HUES6 (cell line): ENCODE data around the gene STAMBPL1.

Experiments
- H3K27ac ChIP-seq: 2 replicates; pipeline ENCODE4 v1.7.0; 2013; ENCODE audit warnings: low read depth, mild to moderate bottlenecking, low read length, inconsistent platforms
- H3K27me3 ChIP-seq: 2 replicates; pipeline ENCODE4 v1.6.1; 2013; ENCODE audit warnings: low read length; ENCODE audit not compliant: control insufficient read depth, insufficient read depth
- H3K36me3 ChIP-seq: 2 replicates; pipeline ENCODE4 v1.6.1; 2013; ENCODE audit warnings: low read length; ENCODE audit not compliant: control insufficient read depth, insufficient read depth
- H3K4me1 ChIP-seq: 2 replicates; pipeline ENCODE4 v1.6.1; 2013; ENCODE audit warnings: low read length; ENCODE audit not compliant: control insufficient read depth, insufficient read depth
- H3K4me3 ChIP-seq: 2 replicates; pipeline ENCODE4 v1.5.1; 2013; ENCODE audit warnings: low read depth, low read length
- H3K9ac ChIP-seq: one replicate; pipeline ENCODE4 v1.6.1; 2013; ENCODE audit warnings: mild to moderate bottlenecking, low read length
- H3K9me3 ChIP-seq: 2 replicates; pipeline ENCODE4 v1.6.1; 2013; ENCODE audit warnings: low read depth, low read length; ENCODE audit not compliant: control insufficient read depth, insufficient read depth

STAMBPL1 gene

GRCh38 chr10:88949912-88950837 is 70.1 kb downstream of the STAMBPL1 start:
- Histone ChIP-seq H3K27ac (no peak overlapping the region), H3K9ac (no peak overlapping the region), H3K4me1 (peaks cover 6% of the 10 kb centered on the region; the same call in 1 of the 2 replicates), H3K36me3 (no peaks in the 10 kb centered on the region), H3K4me3 (no peak overlapping the region), H3K9me3 (no peaks in the 10 kb centered on the region), H3K27me3 (no peaks in the 10 kb centered on the region)

DNA sequence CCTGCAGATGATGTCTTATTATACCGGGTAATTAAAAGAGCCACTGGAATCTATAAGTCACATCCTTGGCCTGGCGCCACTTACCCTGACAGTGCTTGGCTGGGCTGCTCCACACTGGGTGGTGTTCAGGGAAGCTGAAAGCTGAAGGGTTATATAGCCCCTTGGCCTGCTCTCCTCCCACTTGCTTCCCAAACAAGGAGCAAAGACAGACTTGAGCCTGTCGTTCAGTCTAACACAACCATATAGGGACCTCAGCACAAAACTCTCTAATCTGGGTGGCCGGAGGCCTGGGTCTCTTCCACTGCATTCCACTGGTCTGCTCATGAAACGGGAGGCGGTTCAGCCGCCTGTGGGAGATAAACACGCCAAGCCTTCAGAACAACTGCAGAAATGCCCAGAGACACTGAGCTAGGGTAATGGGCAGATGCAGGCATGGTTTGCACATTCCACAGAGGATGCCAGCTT is 72.6 kb downstream of the STAMBPL1 start, which contains the start of gene ACTA2:
TSS of gene ACTA2 (minus strand) at position 127 of the 465 bp plus-strand sequence. CDS start 3,843 bp downstream, outside the sequence.
- Histone ChIP-seq H3K9ac (no peak within 1 kb of the TSS), H3K9me3 (no peaks in the 10 kb centered on the region), H3K36me3 (no peaks in the 10 kb centered on the region), H3K4me3 (no peak within 1 kb of the TSS), H3K27me3 (no peaks in the 10 kb centered on the region), H3K27ac (no peak within 1 kb of the TSS), H3K4me1 (peaks cover 6% of the 10 kb centered on the region; the same call in 1 of the 2 replicates)

- Histone ChIP-seq H3K36me3 (no peaks in the 10 kb centered on the region), H3K4me1 (peaks cover 6% of the 10 kb centered on the region; the same call in 1 of the 2 replicates), H3K27ac (no peak overlapping the region), H3K9me3 (no peaks in the 10 kb centered on the region), H3K27me3 (no peaks in the 10 kb centered on the region), H3K4me3 (no peak overlapping the region), H3K9ac (no peak overlapping the region)
Measured at GRCh38 chr10:88953662-88954061, 73.6 kb downstream of the STAMBPL1 start.

DNA sequence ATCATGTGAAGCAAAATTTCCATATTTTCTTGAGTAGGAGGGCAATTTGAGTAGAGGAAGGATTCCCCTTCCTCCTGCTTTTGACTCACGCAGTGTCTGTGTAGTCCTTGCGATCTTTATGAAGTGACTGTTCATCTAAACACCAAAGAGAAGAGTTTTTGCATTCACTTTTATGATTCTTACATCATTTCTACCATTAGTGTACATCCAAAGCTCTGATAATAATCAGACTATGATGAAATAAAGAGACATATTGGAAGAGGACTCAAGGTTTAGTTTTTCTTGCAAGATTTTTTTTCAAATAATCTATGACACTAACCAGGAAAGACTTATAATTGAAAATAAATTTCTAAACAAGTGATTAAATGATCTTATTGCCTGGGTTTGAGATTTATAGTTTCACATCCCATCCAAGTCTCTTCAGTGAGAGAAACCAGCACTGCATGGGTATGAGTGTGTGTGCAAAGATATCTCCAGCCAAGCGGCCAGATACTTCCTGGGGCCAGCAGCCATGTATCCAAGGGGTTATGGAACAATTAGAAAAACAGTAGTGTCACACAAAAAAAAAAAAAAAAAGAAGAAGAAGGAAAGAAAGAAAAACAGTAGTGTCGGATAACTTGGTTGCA is 74.5 kb downstream of the STAMBPL1 start:
- Histone ChIP-seq H3K4me1 (peaks cover 6% of the 10 kb centered on the region; the same call in 1 of the 2 replicates), H3K9me3 (no peaks in the 10 kb centered on the region), H3K27me3 (no peaks in the 10 kb centered on the region), H3K27ac (no peak overlapping the region), H3K36me3 (no peaks in the 10 kb centered on the region), H3K4me3 (no peak overlapping the region), H3K9ac (no peak overlapping the region)

- Histone ChIP-seq H3K9me3 (no peaks in the 10 kb centered on the region), H3K36me3 (no peaks in the 10 kb centered on the region), H3K4me3 (no peak overlapping the region), H3K9ac (no peak overlapping the region), H3K27me3 (no peaks in the 10 kb centered on the region), H3K4me1 (no peaks in the 10 kb centered on the region), H3K27ac (no peak overlapping the region)
Measured at GRCh38 chr10:88957381-88957780, 77.3 kb downstream of the STAMBPL1 start.

GRCh38 chr10:88958721-88959120 is 78.7 kb downstream of the STAMBPL1 start:
- Histone ChIP-seq H3K27me3 (no peaks in the 10 kb centered on the region), H3K9me3 (no peaks in the 10 kb centered on the region), H3K36me3 (no peaks in the 10 kb centered on the region), H3K4me1 (no peaks in the 10 kb centered on the region), H3K27ac (no peak overlapping the region), H3K4me3 (no peak overlapping the region), H3K9ac (no peak overlapping the region)

DNA sequence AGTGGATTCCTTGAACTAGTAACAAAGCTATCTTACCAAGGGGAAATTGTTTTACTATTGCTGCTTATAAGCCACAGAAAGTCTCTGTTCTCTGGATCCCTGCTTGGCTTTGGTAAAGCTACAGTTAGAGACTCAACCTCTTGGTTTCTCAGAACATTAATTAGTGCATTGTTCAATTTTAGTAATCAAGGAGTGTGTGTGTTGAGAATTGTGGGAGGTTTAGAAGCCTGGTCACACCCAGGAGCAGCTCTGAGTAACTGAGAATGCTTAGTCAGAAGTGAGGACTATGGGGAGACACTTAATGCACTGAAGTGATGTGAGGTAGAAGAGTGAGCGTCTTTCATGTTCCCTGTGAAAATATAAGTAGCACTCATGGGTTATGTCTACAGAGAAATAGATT is 80.8 kb downstream of the STAMBPL1 start:
- H3K36me3 ChIP-seq, result no peaks in the 10 kb centered on the region
- H3K4me3 ChIP-seq, result no peak overlapping the region
- H3K27ac ChIP-seq, result no peak overlapping the region
- H3K27me3 ChIP-seq, result no peaks in the 10 kb centered on the region
- no peak overlapping the region for H3K9ac ChIP-seq
- no peaks in the 10 kb centered on the region for H3K9me3 ChIP-seq
- H3K4me1 ChIP-seq, result no peaks in the 10 kb centered on the region

DNA sequence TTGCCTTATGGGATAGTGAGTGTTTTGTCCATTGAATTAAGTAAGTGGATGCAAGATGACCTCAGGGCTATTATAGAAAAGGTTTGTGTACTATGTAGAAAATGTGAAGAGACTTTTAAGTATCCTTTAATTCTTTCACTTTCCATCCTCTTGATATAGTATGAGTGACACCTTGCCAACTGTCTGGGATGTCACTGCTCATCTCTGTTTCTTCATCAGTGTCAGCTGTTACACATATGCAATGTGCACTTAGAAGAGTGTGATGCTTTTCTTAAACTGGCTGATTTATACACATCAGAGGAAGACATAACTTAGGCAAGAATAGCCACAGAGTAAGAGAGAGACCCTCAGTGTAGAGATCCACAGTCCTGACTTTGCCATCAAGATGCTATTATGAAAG is 81.2 kb downstream of the STAMBPL1 start:
- Histone ChIP-seq H3K9me3 (no peaks in the 10 kb centered on the region), H3K36me3 (no peaks in the 10 kb centered on the region), H3K27me3 (no peaks in the 10 kb centered on the region), H3K9ac (no peak overlapping the region), H3K4me1 (no peaks in the 10 kb centered on the region), H3K27ac (no peak overlapping the region), H3K4me3 (no peak overlapping the region)

GRCh38 chr10:88962336-88962735 is 82.3 kb downstream of the STAMBPL1 start:
- H3K4me1 ChIP-seq, result no peaks in the 10 kb centered on the region; the same call in 1 of the 2 replicates
- H3K27ac ChIP-seq, result no peak overlapping the region
- no peaks in the 10 kb centered on the region for H3K27me3 ChIP-seq
- H3K4me3 ChIP-seq, result no peak overlapping the region
- H3K36me3 ChIP-seq, result no peaks in the 10 kb centered on the region
- no peaks in the 10 kb centered on the region for H3K9me3 ChIP-seq
- no peak overlapping the region for H3K9ac ChIP-seq

GRCh38 chr10:88963318-88963717 is 83.3 kb downstream of the STAMBPL1 start:
- Histone ChIP-seq H3K9me3 (no peaks in the 10 kb centered on the region), H3K4me3 (no peak overlapping the region), H3K4me1 (no peaks in the 10 kb centered on the region; the same call in 1 of the 2 replicates), H3K27me3 (no peaks in the 10 kb centered on the region), H3K36me3 (no peaks in the 10 kb centered on the region), H3K27ac (no peak overlapping the region), H3K9ac (no peak overlapping the region)

DNA sequence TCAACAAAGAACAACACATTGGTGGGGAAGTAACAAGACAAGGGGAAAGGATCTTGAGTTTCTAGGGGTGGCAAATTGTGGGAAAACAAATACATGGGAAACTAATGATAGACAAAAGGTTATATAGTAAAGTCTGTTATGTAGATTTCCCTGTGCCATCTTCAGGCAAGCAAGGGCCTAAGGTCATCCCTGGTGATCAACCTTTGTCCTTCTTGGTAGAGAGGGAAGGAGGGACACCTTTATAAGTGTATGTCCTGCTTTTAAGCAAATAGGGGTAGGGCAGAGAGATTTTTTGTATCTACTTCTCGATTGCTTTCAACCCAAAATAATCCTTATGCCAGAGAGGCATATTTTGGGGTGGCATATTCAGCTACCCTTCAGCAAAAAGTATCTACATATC is 84.3 kb downstream of the STAMBPL1 start:
- Histone ChIP-seq H3K36me3 (no peaks in the 10 kb centered on the region), H3K27ac (no peak overlapping the region), H3K4me1 (no peaks in the 10 kb centered on the region; the same call in 1 of the 2 replicates), H3K27me3 (no peaks in the 10 kb centered on the region), H3K9me3 (no peaks in the 10 kb centered on the region), H3K9ac (no peak overlapping the region), H3K4me3 (no peak overlapping the region)
